OCI-LY3 (cell line): ENCODE data around the gene PRKCE.

ENCODE experiments used
- CTCF ChIP-seq: fragments of 200-600, 300-600 bp; sonication (generic); IDR thresholded peaks from 2 replicates; pipeline ENCODE4 v1.5.1; 2014; ENCODE audit warnings: antibody characterized with exemption, low read length, low read depth
- EZH2phosphoT487 ChIP-seq: fragments of 200-600 bp; shearing (Covaris generic); IDR thresholded peaks from 2 replicates; pipeline ENCODE4 v1.6.1; 2018; ENCODE audit warnings: antibody characterized with exemption, mixed run types, low read depth

GRCh38 chr2:45781464-45781811, 130.0 kb downstream of the PRKCE start:
- TF ChIP-seq CTCF (no peak), EZH2phosphoT487 (no peak)
